Activated CD4-positive, alpha-beta T cell treated with anti-CD3 and anti-CD28 coated beads for 48 hours (primary cell): Measurements from ENCODE around the gene C4orf51.

Experiments
- DNase-seq: peaks from one replicate; pipeline ENCODE4 v3.0.0-alpha.2; 2020

The C4orf51 gene

DNA sequence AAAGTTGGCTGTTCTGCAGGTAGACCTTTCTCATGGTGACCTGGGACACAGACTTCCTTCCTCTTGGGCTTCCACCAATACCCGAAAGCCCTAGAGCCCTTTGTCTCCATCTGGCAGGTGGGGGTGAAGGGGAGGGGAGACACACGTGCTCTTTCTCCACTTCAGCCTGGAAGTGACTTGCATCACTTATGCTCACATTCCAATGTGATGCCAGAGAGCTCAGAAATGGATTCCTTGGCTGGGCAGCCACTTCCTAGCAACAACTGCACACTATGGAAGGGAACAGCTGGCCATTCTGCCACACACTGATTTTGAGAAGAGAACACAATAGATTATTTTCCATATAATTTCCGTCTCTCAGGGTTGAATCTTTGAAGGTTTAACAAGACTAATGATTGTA is 36.3 kb downstream of the C4orf51 start:
- no peak for DNase-seq

DNA sequence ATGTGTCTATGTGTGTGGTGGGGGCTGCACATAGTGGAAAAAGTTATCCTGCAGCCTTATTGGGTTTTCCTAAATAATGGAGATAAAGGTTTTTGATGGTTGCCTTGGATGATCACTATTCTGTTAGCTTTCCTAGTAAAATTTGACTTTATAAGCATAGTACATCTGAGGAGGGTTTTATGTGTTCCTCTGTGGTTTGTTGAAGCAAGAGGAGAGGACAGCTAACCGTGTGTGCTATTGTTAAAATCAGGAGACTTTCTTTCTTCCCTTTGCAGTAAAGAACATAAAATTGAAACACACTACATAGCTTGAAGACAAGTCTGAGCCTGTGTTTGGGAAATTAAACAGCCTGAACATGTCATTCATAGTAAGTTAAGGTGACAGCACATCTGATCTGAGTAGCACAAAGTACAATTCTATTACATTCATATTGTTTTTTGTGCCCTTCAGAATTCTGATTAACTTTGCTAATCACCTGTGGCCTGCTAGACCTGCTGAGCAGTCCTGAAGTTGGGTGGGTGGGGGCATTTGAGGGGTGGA is 36.8 kb downstream of the C4orf51 start:
- DNase-seq, result no peak

DNA sequence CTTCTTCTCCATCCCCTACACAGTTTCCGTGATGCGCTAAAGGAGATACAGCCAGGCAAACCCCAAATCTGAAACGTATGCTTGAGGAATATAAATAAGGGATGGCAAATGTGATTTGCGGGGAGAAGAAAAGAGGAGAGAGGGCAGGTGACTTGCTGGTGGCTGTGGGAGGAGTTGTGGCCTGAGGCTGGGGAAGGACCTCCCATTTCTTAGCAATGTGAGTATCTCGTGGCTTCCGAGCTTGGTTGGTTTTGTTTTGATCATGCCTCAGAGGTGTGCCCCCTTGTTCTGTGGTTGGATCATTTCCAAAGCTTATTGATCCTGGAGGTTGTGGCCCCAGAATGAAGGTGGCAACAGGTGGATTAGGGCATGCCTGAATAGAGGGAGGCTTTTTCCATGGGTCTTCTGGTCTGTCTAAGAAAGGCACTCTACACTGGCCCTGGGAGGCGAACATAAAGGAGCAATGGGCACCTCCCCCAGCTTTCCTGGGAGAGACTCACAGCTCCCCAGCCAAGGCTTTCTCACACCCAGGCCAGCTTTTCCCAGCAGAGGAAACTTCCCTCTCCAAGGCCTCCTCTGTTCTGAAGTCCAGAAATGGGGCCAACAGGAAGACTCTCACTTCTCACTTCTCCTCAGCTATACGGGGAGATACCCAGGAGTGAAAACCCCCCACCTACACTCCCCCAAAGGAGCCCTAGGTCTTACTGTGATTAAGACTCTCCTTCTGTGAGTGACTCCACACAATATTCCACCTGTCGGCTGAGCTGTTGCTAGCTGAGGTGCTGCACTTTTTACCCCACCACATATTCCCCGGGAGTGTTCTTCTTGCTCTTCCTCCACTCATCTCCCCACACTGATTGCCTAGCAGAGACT is 40.0 kb downstream of the C4orf51 start:
- peak; percentile 67 for DNase-seq

DNA sequence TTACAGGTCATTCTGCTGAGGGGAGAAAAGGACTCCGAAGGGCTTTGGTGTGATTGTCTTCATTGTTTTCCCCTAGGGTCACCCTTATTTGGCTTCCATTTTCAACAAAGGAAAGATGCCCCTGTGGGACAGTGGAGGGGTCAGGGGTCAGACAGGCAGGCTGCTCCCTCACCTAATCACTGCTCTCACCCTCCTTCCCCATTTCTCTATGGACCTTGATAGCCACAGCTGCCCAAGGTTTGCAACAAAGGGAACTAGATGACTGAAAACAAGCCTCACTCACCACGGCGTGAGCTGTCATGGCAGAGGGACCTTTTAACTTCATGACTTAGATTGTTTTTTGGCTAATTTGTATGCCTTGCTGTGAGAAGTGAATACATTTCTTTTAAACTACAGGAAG is 40.7 kb downstream of the C4orf51 start:
- peak; percentile 35 for DNase-seq

DNA sequence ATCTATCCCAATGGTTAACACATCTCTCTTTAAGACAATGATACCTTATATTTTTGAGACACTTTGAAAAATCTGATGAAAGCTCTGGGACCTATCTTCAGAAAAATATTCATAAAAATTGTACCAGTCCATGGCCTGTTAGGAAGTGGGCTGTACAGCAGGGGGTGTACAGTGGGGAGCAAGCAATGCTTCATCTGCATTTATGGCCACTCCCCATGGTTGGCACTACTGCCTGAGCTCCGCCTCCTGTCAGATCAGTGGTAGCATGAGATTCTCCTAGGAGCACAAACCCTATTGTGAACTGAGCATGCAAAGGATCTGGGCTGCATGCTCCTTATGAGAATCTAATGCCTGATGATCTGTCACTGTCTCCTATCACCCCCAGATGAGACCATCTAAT is 42.6 kb downstream of the C4orf51 start:
- DNase-seq, result no peak

DNA sequence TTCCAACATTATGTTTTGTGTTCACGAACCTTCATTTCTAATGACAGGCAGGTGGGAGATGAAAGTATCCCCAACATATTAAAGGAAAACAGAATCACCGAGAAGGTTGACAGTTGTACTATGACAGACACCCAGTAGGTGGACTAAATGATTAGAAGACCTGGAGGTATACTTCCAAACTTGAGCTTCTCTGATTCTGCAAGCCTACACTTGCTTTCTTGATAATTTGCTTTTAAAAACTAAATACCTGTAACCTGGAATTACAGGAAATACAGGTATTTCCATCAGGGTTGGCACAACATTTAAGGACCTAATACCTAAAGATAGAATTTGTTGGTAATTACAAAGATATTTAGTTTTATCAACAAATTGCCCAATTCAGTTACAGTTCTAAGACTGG is 43.4 kb downstream of the C4orf51 start:
- no peak for DNase-seq

DNA sequence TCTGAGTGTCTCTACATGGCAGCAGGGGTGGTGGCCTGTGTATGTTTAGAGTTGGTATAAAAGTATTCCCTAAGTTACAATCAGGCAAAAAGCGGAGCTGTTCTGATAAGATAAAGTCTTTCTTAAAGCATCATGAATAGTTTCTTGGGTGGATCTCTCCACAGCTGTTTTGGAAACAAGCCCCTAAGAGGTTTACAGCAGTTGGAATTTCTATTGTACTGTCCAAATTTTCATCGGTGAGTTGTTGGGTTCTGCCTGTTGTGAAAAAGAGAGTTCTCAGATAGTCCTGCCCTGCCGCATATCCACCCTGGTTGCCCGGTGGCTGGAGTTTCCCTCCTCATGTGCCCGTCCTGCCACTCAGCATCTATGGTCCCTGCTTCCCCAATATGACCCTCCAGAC is 50.1 kb downstream of the C4orf51 start:
- DNase-seq, result no peak

DNA sequence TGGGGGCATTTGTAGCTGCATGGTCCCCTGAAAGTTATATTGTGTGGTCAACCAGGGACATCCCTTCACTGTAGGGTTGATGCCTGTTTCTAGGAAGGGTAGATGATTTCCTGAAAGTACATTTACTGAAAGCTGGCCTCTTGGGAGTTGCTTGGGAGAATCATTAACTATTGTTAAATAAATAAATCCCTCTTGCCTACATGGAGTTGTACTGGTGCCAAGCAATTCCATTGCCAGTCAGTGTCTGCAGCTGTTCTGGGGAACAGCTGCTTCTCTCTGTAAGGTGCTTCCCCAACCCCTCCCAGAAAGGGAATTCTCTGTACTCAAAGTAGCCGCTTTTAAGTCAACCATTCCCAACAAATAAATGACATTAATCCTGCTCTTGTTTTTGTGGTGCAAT is 51.1 kb downstream of the C4orf51 start:
- no peak for DNase-seq

DNA sequence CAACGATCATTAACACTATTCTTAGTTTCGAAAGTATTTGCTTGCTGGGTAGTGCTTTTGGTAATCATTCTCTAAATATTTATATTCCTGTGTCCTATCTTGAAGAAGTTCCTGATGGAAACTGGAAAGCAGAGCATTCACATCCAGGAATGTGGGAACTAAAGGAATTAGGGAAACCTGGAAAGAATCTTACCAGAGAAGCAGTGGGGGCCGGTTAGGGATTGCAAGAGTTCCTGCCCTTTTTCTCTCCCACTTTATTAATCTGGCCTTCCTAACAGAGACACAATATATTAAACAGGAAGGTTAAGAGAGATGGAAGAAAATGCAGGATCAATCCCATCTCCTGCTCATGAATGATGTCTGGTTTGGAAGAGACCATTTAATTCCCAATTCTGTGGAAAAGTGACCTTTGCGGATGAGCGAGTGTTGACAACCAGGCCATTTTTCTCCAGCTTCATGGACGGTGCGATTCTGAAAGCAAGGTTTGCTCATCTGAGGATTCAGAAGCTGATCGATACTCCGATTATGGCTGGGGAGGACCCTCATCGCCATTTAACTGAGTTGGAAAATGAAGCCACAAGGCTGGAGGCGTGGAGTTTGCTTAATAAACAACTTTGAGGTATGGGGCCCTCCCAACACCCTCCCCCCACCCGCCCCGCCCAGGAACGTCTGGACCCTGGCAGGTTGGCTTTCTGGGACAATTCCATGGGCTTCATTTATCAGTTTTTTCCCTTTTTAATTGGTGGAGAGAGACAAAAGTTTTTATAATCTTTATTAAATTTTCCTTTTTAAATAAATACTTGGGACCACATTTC is 52.3 kb downstream of the C4orf51 start:
- DNase-seq, result no peak

DNA sequence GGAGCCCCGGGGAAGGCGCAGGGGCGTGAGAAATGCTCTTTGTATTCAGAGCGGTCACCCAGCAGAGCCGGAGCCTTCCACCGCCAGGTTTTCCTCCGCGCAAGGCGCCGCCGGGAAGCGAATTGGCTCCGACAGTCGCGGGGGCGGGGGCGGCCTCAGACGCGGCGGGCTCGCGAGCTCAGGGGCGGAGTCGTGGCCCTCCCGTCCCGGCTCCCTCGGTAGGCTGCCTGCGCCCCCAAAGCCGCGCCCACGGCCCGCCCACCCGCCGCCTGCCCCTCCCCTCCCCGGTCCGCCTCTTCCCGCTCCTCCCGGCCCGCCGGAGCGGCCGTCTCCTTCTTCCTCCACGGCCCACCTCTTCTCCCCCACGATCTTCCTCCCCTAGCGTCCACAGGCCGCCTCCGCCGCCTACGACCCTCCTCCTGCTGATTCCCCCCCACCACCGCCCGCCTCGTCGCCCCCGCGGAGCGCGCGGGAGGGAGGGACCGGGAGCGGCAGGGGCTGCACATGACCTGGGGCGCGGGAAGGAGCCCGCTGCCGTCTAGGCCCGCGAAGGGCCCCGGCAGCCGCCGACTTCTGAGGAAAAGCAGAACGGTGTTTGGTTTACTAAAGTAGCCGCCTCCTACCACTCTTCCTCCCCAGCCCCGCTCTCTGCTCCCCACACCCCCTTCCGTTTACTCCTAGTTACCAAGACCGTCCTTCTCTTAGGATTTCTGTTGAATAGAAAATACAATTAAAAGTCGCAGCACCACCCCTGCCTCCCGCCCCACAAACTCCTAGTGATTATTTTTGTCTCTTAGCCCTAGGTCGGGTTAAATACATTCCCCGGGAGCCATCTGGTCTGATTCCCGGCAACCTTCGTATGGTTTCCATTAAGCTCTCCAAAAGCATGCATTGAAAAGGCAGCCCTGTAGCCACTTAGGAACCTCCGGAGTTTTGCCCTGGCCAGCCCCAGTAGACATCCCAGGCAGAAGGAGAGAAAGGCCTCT is 53.2 kb downstream of the C4orf51 start:
- peak; percentile 90 for DNase-seq

DNA sequence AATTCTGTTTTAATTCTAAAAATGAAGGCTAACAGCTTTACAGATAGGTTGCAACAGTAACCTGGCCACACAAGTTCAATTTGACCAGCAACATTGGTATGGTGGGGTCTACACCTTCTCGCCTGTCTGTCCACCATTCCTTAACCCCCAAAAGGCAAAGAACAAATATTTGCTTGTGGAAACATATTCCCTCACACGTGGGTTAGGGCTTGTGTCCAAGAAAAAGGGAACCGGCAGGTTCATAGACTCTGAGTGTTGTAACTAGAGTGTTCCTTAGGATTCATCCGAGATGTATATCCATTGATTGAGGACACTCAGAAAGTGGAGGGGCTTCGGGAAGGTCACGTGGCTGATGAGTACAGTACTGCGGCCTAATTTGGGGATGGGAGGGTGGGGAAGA is 54.1 kb downstream of the C4orf51 start:
- DNase-seq, result no peak

DNA sequence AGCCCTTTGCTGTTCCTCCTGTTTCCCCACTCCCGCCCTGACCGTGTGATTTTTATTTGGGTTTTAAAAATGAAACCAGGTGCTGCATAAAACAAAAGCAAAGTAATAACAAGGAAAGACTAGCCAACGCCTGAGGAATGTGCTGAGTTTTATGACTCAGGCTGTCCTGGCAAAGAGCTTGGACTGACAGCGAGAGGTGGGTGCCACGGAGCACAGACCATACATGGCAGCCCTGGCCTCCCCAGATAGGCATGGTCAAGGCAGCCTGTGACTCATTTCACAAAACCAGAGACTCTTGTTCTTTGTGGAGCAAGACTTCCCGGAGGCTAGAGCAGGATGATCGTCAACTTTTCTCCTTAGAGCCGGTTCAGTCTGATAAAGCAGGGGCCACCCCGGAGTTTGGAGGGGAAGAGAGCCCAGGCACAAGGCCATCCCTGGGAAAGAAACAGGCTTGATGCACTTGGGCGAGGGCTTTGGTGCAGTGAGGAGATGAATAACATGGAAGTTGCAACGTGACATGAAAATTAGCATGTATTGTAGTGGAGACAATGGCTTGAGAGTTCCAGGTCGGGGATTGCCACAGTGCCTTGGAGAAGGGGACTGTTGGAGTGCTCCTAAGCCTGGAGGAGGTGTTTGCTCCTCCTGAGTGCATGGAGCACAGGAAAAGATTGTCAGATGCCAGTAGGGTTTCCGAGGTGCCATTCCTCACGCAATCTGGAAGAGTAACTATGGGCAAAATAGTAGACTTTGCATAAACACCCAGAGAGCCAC is 54.8 kb downstream of the C4orf51 start:
- DNase-seq, result no peak

DNA sequence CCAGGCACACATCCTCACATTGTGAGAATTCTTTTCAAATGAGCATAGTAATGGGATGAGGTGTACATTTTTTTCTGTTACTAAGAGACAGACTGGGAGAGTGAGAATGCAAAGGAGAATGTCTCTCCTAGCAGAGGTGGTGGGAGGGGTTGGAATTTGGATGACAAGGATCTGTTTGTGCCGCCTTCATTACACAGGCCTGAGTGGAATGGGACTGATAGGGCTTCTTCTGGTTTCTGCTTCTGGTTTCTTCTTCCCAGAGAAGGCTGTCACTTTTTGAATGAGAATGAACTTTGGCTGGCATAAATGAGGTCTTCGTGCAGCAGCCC is 55.4 kb downstream of the C4orf51 start:
- no peak for DNase-seq

DNA sequence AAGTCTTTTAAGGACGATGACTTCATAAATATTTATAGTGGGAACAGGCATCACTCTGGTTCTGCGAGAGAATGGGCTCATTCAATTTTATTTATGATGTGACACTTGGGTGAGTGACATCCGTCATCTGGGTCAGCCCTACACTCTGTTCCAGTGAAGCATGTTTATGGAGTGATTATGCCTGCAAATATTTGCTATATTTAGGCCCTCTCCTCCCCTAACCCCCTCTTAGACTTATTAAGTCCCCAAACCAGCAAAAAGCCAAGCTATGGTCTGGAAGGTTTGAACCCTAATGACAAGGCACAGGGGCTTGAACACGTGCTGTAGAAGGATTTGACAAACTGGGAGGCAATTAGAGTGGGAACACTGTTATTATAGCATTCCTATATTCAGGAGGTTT is 55.9 kb downstream of the C4orf51 start:
- DNase-seq, result no peak

DNA sequence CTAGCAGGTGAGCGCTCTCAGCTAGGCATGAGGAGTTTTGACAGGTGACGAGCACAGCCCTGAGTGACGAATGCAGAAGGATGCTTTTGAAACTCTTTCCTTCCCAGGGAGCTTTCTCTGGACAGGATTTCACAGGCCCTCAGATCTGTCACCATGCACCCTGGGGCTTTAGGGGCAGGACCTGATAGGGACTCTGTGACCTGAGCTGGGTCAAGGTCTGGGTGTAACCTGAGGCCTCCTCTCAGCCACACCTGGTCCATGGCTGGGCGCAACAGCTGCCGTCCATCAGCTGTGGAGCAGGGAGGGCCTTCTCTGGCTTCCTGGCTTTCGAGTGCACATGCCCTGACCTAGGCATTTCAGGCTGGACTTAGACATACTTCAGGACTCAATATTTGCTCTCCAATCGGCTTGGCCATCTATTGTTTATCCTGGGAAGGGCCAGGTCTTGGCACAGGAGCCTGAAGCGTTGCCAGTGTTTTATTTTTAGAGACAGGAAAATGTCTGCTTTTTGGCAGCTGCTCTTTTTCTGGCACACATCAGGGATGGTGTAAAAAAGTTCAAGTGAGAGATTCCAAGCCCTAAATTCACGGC is 56.4 kb downstream of the C4orf51 start:
- DNase-seq, result no peak

DNA sequence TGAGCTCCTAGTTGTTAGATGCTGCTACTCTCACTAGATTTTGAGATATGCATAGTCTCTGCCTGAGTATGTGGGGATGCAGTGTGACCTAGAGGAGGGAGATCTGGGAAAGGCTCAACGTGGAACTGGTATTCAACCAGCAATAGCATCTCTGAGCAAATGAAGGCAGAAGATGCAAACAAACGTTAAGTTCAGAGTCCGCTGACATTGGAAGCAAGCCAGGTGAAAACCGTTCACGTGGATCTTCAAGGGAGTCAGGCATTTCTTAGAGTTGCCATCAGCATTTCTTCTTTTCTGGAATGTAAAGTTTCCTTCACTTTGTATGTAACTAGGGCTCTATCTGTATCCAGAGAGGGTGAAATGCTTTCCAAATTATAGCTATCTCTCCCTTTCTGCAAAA is 59.9 kb downstream of the C4orf51 start:
- no peak for DNase-seq

DNA sequence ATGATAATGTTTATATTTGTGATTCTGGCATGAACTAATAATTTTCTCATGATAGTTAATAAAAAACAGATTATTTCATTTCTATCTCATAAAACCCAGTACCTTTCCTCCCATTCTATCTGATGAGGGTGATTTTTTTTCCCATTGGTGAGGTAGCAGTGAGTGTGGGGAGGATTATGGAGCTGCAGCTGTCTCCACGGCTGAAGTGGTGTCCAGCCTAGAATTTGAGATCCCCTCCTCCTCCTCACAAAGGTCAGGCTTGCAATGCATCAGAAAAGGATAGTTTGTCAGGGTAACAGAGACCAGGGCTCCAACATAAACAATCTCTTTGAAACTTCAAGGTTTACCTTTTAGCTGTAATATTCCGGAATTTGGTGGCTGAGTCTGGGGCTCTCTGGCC is 60.9 kb downstream of the C4orf51 start:
- DNase-seq, result no peak

DNA sequence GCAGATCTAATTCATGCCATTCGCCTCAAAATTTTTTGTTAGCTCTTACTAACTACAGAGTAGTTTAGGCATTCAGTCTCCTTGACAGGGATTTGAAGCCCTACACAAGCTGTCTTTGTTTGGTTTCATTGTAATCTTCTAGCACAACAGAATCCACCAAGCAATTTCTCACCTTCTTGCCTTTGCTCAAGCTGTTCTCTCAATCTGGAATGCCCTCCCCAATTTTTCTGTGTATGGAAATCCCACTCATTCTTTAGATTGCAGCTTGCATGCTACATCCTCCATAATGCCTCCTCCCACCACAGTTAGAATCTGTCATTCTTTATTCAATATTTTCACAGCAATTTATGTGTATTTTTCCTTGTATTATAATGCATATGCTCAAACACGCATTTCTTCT is 63.7 kb downstream of the C4orf51 start:
- DNase-seq, result no peak

DNA sequence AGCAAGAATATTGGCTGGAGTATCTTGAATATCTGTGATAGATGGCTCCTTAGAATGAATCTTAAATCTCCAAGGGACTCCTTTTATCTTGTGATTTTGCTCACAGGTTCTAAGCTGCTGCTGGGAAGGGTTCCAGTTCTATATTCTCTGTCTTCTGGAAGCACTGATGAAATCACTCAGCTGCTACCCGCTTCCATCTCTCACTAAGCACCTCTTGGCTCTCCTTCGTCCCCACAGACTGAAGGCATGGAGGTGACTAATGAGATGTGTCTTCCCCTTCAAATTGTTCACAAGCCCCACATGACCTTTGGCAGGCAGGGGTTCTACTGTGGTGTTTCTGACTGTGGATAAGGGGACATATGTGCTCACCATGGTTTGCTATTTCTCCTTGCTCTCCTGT is 75.9 kb downstream of the C4orf51 start:
- DNase-seq, result peak; percentile 27

DNA sequence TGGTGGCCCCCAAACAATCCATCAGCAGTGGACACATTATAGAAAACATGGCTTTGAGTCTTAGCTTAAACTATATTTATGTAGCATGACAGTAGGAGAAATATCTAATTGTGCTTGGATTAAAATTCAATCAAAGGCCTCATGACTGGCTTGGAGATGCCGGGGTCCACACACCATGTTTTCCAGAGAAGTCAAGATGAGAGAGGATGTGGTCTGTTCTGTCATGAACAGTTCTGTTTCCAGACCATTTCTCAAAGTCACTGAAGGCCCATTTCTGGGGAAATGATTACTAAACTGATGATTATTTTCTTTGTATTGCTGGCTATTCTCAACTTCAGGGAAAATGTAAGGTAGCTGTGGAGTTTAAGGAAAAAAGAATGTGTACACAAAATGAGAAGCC is 76.3 kb downstream of the C4orf51 start:
- peak; percentile 38 for DNase-seq

DNA sequence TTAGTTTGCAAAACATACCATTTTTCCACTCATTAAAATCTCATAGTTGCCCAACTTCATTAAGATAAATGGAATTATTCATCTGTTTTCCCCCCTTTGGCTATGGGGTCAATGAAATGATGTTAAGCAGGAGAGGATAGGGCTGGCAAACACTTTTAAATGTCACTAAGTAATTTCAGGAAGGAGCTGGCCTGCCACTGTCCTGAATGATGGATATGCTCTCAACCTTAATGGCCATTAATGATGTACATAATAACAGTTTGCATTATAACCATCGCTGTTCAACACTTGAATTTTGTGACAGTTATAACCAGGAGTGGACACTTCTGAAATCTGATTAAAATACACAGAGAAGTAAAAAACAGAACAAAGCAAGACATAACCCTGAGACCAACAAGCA is 77.2 kb downstream of the C4orf51 start:
- DNase-seq, result no peak

DNA sequence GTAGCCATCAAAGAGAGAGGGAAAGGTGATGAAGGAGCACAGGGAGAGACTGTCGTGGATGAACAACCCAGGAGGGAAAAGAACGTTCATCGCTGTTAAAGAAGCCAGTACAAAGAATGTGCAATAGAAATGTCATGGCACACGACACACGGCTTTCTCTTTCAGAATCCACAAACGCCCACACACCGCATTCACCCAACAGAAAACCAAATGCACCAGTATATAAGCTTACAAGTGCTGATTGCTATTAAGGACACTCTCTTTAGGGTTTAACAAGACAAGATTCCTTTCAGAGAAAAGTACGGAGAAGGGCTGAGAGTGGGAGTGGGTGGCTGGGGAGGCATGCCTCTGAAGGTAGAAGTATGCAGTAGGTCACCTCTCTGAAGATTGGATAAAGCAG is 80.2 kb downstream of the C4orf51 start:
- DNase-seq, result peak; percentile 57
